ENCODE measurements around the gene RIF1. TPM values are rescaled to one million over a fixed set of nuclear protein-coding genes. Genes with fewer than 3 reads are reported as not detected.

The RIF1 gene
- total and polyA plus RNA-seq, 7 experiments from 2014 or later: 26.3 to 74.0 (median 60.8) TPM

DNA sequence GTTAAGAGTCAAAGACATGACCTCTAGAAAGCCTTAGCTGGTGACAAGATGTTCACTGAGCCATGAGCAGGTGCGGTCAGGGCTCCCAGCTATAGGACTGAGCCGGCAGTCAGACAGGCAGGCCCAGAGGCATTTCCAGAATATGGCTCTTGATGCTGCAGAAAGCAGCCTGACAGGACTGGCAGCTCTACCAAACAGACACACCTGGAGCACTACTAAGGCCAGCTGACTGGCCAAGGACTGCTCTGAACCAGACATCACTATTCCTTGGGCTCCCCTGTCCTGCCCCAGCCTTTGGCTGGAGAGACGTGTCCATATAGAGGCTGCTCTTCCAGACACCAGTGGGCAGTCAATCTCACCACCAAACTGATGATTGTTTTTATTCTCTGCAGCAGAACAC, 98.8 kb downstream of the RIF1 start:
- Mint-ChIP-seq H3K4me1 (no peaks in the 10 kb centered on the region), H3K9me3 (peaks cover 0 to 2% (median 0%) of the 10 kb centered on the region in 11 donors)

DNA sequence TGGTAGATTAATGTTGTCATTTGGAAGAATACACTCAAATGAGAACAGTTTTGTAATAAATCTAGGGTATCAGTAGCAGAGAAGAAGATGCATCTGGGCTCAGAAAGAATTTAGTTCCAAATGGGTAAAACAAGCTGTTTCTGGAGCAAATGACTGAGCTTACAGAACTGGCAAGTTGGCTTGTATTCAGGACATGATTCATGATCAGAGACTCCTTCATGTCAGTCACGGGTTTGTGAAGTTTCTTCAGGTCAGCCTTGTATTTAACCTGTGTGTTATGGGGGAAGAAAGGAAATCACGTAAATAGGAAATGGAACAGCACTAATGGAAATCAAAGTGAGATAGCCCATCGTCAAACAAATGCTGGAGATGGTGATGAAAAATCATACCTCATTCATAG, 109.1 kb downstream of the RIF1 start:
- H3K27me3 ChIP-seq (ENCODE audit: control insufficient read depth in 2 of 2, insufficient read depth in 2 of 2, low read length in 2 of 2): no peaks in the 10 kb centered on the region
- Mint-ChIP-seq H3K9me3 (peaks cover 0 to 1% (median 0%) of the 10 kb centered on the region in 11 donors), H3K4me3 (no peak overlapping the region), H3K36me3 (peaks cover 0 to 16% (median 13%) of the 10 kb centered on the region in 5 donors), H3K27ac (no peak overlapping the region), H3K27me3 (no peaks in the 10 kb centered on the region), H3K4me1 (no peaks in the 10 kb centered on the region)
- H3K9me3 ChIP-seq (ENCODE audit: control insufficient read depth in 2 of 3, low read length in 3 of 3): no peaks in the 10 kb centered on the region
- ATAC-seq (no peak), DNase-seq (no peak)
- H3K27ac ChIP-seq (ENCODE audit: low read depth, low read length): no peak overlapping the region
- H3K4me3 ChIP-seq (ENCODE audit: low read length): no peak overlapping the region
- H3K36me3 ChIP-seq (ENCODE audit: control insufficient read depth in 2 of 3, insufficient read depth in 3 of 3, low read length in 3 of 3): no peaks in the 10 kb centered on the region
- H3K4me1 ChIP-seq (ENCODE audit: control insufficient read depth in 2 of 2, insufficient read depth in 2 of 2, low read length in 2 of 2): no peaks in the 10 kb centered on the region
- intact Hi-C loops (cut with micrococcal nuclease): no loop called here
- ChIA-PET CTCF (no interaction called here), POLR2A (no interaction called here)

More for the DNA sequence above, 98.8 kb downstream of the RIF1 start:
- Histone ChIP-seq H3K4me1 (ENCODE audit: control insufficient read depth in 2 of 2, insufficient read depth in 2 of 2, low read length in 2 of 2) (no peaks in the 10 kb centered on the region), H3K36me3 (ENCODE audit: control insufficient read depth in 2 of 3, insufficient read depth in 3 of 3, low read length in 3 of 3) (no peaks in the 10 kb centered on the region), H3K27ac (ENCODE audit: low read depth, low read length) (no peak overlapping the region), H3K9me3 (ENCODE audit: control insufficient read depth in 2 of 3, low read length in 3 of 3) (no peaks in the 10 kb centered on the region), H3K4me3 (ENCODE audit: low read length) (no peak overlapping the region), H3K27me3 (ENCODE audit: control insufficient read depth in 2 of 2, insufficient read depth in 2 of 2, low read length in 2 of 2) (no peaks in the 10 kb centered on the region)
- no peaks in the 10 kb centered on the region for H3K27me3 Mint-ChIP-seq
- ChIA-PET POLR2A (no interaction called here), CTCF (no interaction called here)
- peaks cover 0 to 22% (median 9%) of the 10 kb centered on the region in 5 donors for H3K36me3 Mint-ChIP-seq
- no peak overlapping the region for H3K4me3 Mint-ChIP-seq
- H3K27ac Mint-ChIP-seq: no peak overlapping the region
- no peak for DNase-seq
- ATAC-seq: no peak
- intact Hi-C loops (cut with micrococcal nuclease): no loop called here

DNA sequence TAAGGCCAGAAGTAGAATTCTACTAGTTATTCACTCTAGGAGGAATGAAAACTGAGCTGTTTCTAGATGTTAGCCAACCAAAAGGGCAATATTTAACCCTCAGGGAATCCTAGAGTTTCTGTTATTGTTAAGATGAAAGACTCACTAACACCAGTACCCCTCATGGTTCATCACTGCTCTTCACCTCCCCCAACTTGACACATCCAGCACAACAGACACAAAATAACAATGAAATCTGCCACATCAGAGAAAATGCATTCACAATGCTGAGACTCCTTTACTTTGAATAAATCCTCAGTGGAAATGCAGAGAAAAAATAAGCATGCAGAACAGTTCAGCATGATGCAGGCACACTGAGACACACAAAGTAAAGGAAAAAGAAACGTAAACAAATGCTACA, 111.3 kb downstream of the RIF1 start:
- ATAC-seq (no peak), DNase-seq (no peak)
- Histone ChIP-seq H3K36me3 (ENCODE audit: control insufficient read depth in 2 of 3, insufficient read depth in 3 of 3, low read length in 3 of 3) (no peaks in the 10 kb centered on the region), H3K4me1 (ENCODE audit: control insufficient read depth in 2 of 2, insufficient read depth in 2 of 2, low read length in 2 of 2) (no peaks in the 10 kb centered on the region), H3K4me3 (ENCODE audit: low read length) (no peak overlapping the region), H3K27ac (ENCODE audit: low read depth, low read length) (no peak overlapping the region), H3K9me3 (ENCODE audit: control insufficient read depth in 2 of 3, low read length in 3 of 3) (no peaks in the 10 kb centered on the region), H3K27me3 (ENCODE audit: control insufficient read depth in 2 of 2, insufficient read depth in 2 of 2, low read length in 2 of 2) (no peaks in the 10 kb centered on the region)
- ChIA-PET POLR2A (no interaction called here), CTCF (no interaction called here)
- Mint-ChIP-seq H3K27ac (no peak overlapping the region), H3K9me3 (peaks cover 0 to 1% (median 0%) of the 10 kb centered on the region in 11 donors), H3K36me3 (peaks cover 0 to 15% (median 6%) of the 10 kb centered on the region in 5 donors), H3K4me1 (no peaks in the 10 kb centered on the region), H3K27me3 (no peaks in the 10 kb centered on the region), H3K4me3 (no peak overlapping the region)
- intact Hi-C loops (cut with micrococcal nuclease): no loop called here

GRCh38 chr2:151522556-151522955, 112.9 kb downstream of the RIF1 start:
- no peak overlapping the region for H3K27ac ChIP-seq (ENCODE audit: low read depth, low read length)
- Mint-ChIP-seq H3K9me3 (peaks cover 0 to 1% (median 0%) of the 10 kb centered on the region in 11 donors), H3K36me3 (peaks cover 0 to 11% (median 7%) of the 10 kb centered on the region in 5 donors), H3K4me3 (no peak overlapping the region), H3K27ac (no peak overlapping the region), H3K27me3 (no peaks in the 10 kb centered on the region), H3K4me1 (no peaks in the 10 kb centered on the region)
- ATAC-seq (no peak), DNase-seq (no peak)
- POLR2A ChIA-PET: no interaction called here
- intact Hi-C loops (cut with micrococcal nuclease): no loop called here
- no peaks in the 10 kb centered on the region for H3K36me3 ChIP-seq (ENCODE audit: control insufficient read depth in 2 of 3, insufficient read depth in 3 of 3, low read length in 3 of 3)
- no peaks in the 10 kb centered on the region for H3K4me1 ChIP-seq (ENCODE audit: control insufficient read depth in 2 of 2, insufficient read depth in 2 of 2, low read length in 2 of 2)
- CTCF ChIA-PET: no interaction called here
- no peaks in the 10 kb centered on the region for H3K9me3 ChIP-seq (ENCODE audit: control insufficient read depth in 2 of 3, low read length in 3 of 3)
- no peak overlapping the region for H3K4me3 ChIP-seq (ENCODE audit: low read length)
- H3K27me3 ChIP-seq (ENCODE audit: control insufficient read depth in 2 of 2, insufficient read depth in 2 of 2, low read length in 2 of 2): no peaks in the 10 kb centered on the region

DNA sequence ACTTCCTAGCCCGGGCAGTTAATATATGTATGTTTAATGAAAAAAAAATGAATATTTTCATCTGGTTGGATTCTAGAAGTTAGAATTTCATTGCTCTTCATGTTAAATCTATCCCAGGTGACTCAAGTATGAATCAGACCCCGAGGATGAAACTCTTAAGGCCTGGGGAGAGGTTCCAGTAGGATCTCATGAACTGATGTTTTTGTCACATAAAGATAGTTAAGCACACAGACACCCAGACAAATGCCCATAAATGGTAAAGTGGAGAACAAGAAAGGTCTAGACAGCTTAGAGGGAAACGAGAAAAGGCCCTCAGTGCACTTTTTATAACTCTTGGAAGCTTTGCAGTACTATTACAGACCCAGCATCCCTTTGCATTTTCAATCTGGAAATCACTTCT, 114.1 kb downstream of the RIF1 start:
- H3K36me3 ChIP-seq (ENCODE audit: control insufficient read depth in 2 of 3, insufficient read depth in 3 of 3, low read length in 3 of 3): no peaks in the 10 kb centered on the region
- H3K36me3 Mint-ChIP-seq: peaks cover 0 to 14% (median 7%) of the 10 kb centered on the region in 5 donors
- intact Hi-C loops (cut with micrococcal nuclease): no loop called here
- no peaks in the 10 kb centered on the region for H3K9me3 ChIP-seq (ENCODE audit: control insufficient read depth in 2 of 3, low read length in 3 of 3)
- POLR2A ChIA-PET: no interaction called here
- no peak overlapping the region for H3K27ac Mint-ChIP-seq
- no peak overlapping the region for H3K4me3 ChIP-seq (ENCODE audit: low read length)
- no peaks in the 10 kb centered on the region for H3K4me1 ChIP-seq (ENCODE audit: control insufficient read depth in 2 of 2, insufficient read depth in 2 of 2, low read length in 2 of 2)
- no peak overlapping the region for H3K27ac ChIP-seq (ENCODE audit: low read depth, low read length)
- no peaks in the 10 kb centered on the region for H3K4me1 Mint-ChIP-seq
- no peak overlapping the region for H3K4me3 Mint-ChIP-seq
- no peaks in the 10 kb centered on the region for H3K27me3 Mint-ChIP-seq
- H3K9me3 Mint-ChIP-seq: peaks cover 0 to 1% (median 0%) of the 10 kb centered on the region in 11 donors
- DNase-seq (no peak), ATAC-seq (no peak)
- CTCF ChIA-PET: no interaction called here
- H3K27me3 ChIP-seq (ENCODE audit: control insufficient read depth in 2 of 2, insufficient read depth in 2 of 2, low read length in 2 of 2): no peaks in the 10 kb centered on the region

GRCh38 chr2:151525821-151526373, 116.2 kb downstream of the RIF1 start:
- no peaks in the 10 kb centered on the region for H3K4me1 Mint-ChIP-seq
- H3K36me3 ChIP-seq (ENCODE audit: control insufficient read depth in 2 of 3, insufficient read depth in 3 of 3, low read length in 3 of 3): no peaks in the 10 kb centered on the region
- H3K4me3 Mint-ChIP-seq: no peak overlapping the region
- H3K36me3 Mint-ChIP-seq: peaks cover 0 to 25% (median 7%) of the 10 kb centered on the region in 5 donors
- H3K4me1 ChIP-seq (ENCODE audit: control insufficient read depth in 2 of 2, insufficient read depth in 2 of 2, low read length in 2 of 2): no peaks in the 10 kb centered on the region
- DNase-seq (no peak), ATAC-seq (peak; percentile 67)
- H3K27ac Mint-ChIP-seq: no peak overlapping the region
- no peak overlapping the region for H3K4me3 ChIP-seq (ENCODE audit: low read length)
- ChIA-PET POLR2A (no interaction called here), CTCF (no interaction called here)
- H3K9me3 Mint-ChIP-seq: no peaks in the 10 kb centered on the region
- H3K27me3 Mint-ChIP-seq: no peaks in the 10 kb centered on the region
- no peak overlapping the region for H3K27ac ChIP-seq (ENCODE audit: low read depth, low read length)
- H3K27me3 ChIP-seq (ENCODE audit: control insufficient read depth in 2 of 2, insufficient read depth in 2 of 2, low read length in 2 of 2): no peaks in the 10 kb centered on the region
- H3K9me3 ChIP-seq (ENCODE audit: control insufficient read depth in 2 of 3, low read length in 3 of 3): no peaks in the 10 kb centered on the region
- intact Hi-C loops (cut with micrococcal nuclease): no loop called here

- POLR2A ChIA-PET: no interaction called here
- Histone ChIP-seq H3K36me3 (ENCODE audit: control insufficient read depth in 2 of 3, insufficient read depth in 3 of 3, low read length in 3 of 3) (no peaks in the 10 kb centered on the region), H3K4me1 (ENCODE audit: control insufficient read depth in 2 of 2, insufficient read depth in 2 of 2, low read length in 2 of 2) (no peaks in the 10 kb centered on the region), H3K9me3 (ENCODE audit: control insufficient read depth in 2 of 3, low read length in 3 of 3) (no peaks in the 10 kb centered on the region), H3K27ac (ENCODE audit: low read depth, low read length) (no peak overlapping the region), H3K27me3 (ENCODE audit: control insufficient read depth in 2 of 2, insufficient read depth in 2 of 2, low read length in 2 of 2) (no peaks in the 10 kb centered on the region), H3K4me3 (ENCODE audit: low read length) (no peak overlapping the region)
- no peaks in the 10 kb centered on the region for H3K4me1 Mint-ChIP-seq
- peaks cover 0 to 28% (median 7%) of the 10 kb centered on the region in 5 donors for H3K36me3 Mint-ChIP-seq
- ATAC-seq (no peak), DNase-seq (no peak)
- H3K9me3 Mint-ChIP-seq: no peaks in the 10 kb centered on the region
- H3K4me3 Mint-ChIP-seq: no peak overlapping the region
- intact Hi-C loops (cut with micrococcal nuclease): no loop called here
- H3K27me3 Mint-ChIP-seq: no peaks in the 10 kb centered on the region
- CTCF ChIA-PET: no interaction called here
- H3K27ac Mint-ChIP-seq: no peak overlapping the region
These were observed 116.9 kb downstream of the RIF1 start for GRCh38 chr2:151526572-151527090.
